Endothelial cell (in vitro differentiated cells): Measurements from ENCODE around the gene RGL2. TPM values are rescaled to one million over a fixed set of nuclear protein-coding genes. Genes with fewer than 3 reads are reported as not detected.

Experiments
- DNase-seq: peaks from one replicate; pipeline ENCODE4 v3.0.0; 2021; ENCODE audit warnings: low spot score
- H3K27ac Mint-ChIP-seq: one replicate; pipeline ENCODE4 v1.8.0; 2021; ENCODE audit warnings: mixed read lengths, inconsistent platforms; ENCODE audit not compliant: unreplicated experiment
- H3K27me3 Mint-ChIP-seq: one replicate; pipeline ENCODE4 v1.8.0; 2021; ENCODE audit warnings: mild to moderate bottlenecking, moderate library complexity, mixed read lengths, inconsistent platforms; ENCODE audit not compliant: unreplicated experiment
- H3K36me3 Mint-ChIP-seq: one replicate; pipeline ENCODE4 v1.8.0; 2021; ENCODE audit warnings: mild to moderate bottlenecking, low read depth, mixed read lengths, inconsistent platforms; ENCODE audit not compliant: unreplicated experiment
- H3K4me1 Mint-ChIP-seq: one replicate; pipeline ENCODE4 v1.8.0; 2021; ENCODE audit warnings: mild to moderate bottlenecking, mixed read lengths, inconsistent platforms; ENCODE audit not compliant: unreplicated experiment
- H3K4me3 Mint-ChIP-seq: one replicate; pipeline ENCODE4 v1.8.0; 2021; ENCODE audit warnings: mild to moderate bottlenecking, mixed read lengths, inconsistent platforms; ENCODE audit not compliant: unreplicated experiment
- H3K9me3 Mint-ChIP-seq: one replicate; pipeline ENCODE4 v1.8.0; 2021; ENCODE audit warnings: mixed read lengths, inconsistent platforms; ENCODE audit not compliant: unreplicated experiment
- CTCF ChIP-seq: fragments of 200-600 bp; sonication (generic); IDR thresholded peaks from one replicate; pipeline ENCODE4 v1.5.0; 2021; ENCODE audit warnings: antibody characterized with exemption; ENCODE audit not compliant: unreplicated experiment
- total RNA-seq: library from RNA; stranded (reverse); fragmentation: NEBNext Ultra II Directional; extraction: Animal tissue kit (Norgen Biotek cat#: 25700); gene quantifications from one replicate; pipeline ENCODE4 v1.2.1, GENCODE V29; 2021; ENCODE audit not compliant: unreplicated experiment

RGL2 gene
- total RNA-seq, 1 donor from 2014 or later, result 167 TPM

- peak overlapping the region; percentile 97 for H3K4me3 Mint-ChIP-seq
- no peak for TF ChIP-seq CTCF
- DNase-seq, result peak; percentile 51
- peaks cover 12% of the 10 kb centered on the region for H3K36me3 Mint-ChIP-seq
- H3K4me1 Mint-ChIP-seq, result peaks cover 35% of the 10 kb centered on the region
- H3K27ac Mint-ChIP-seq, result peak overlapping the region; percentile 86
- peaks cover 12% of the 10 kb centered on the region for H3K27me3 Mint-ChIP-seq
- no peaks in the 10 kb centered on the region for H3K9me3 Mint-ChIP-seq
Observed at GRCh38 chr6:33314515-33314942, 15.8 kb upstream of the RGL2 start.

GRCh38 chr6:33313709-33314514 is 15.2 kb upstream of the RGL2 start, which contains the start of gene TAPBP:
TSS of gene TAPBP (minus strand) at chr6:33314078. CDS start at chr6:33314041, 37 bp downstream.
- H3K4me3 Mint-ChIP-seq, result peak within 1 kb of the TSS; percentile 97
- DNase-seq, result peak; percentile 49
- TF ChIP-seq CTCF, result no peak
- H3K27ac Mint-ChIP-seq, result peak within 1 kb of the TSS; percentile 91
- H3K36me3 Mint-ChIP-seq, result peaks cover 8% of the 10 kb centered on the region
- peaks cover 30% of the 10 kb centered on the region for H3K4me1 Mint-ChIP-seq
- no peaks in the 10 kb centered on the region for H3K9me3 Mint-ChIP-seq
- peaks cover 11% of the 10 kb centered on the region for H3K27me3 Mint-ChIP-seq

GRCh38 chr6:33313105-33313708 is 14.5 kb upstream of the RGL2 start:
- Mint-ChIP-seq H3K4me1 (peaks cover 25% of the 10 kb centered on the region), H3K27me3 (peaks cover 11% of the 10 kb centered on the region), H3K36me3 (peaks cover 8% of the 10 kb centered on the region), H3K9me3 (no peaks in the 10 kb centered on the region), H3K27ac (peak overlapping the region; percentile 91), H3K4me3 (peak overlapping the region; percentile 97)
- TF ChIP-seq CTCF, result no peak
- peak; percentile 45 for DNase-seq

- Mint-ChIP-seq H3K4me3 (peak overlapping the region; percentile 97), H3K9me3 (no peaks in the 10 kb centered on the region), H3K4me1 (peaks cover 25% of the 10 kb centered on the region), H3K27ac (peak overlapping the region; percentile 91), H3K36me3 (peaks cover 5% of the 10 kb centered on the region), H3K27me3 (peaks cover 7% of the 10 kb centered on the region)
- peak; percentile 33 for DNase-seq
- TF ChIP-seq CTCF, result no peak
Observed at GRCh38 chr6:33312361-33313104, 13.8 kb upstream of the RGL2 start.
